GM11168 (cell line): ENCODE results near the gene APBA2.

ENCODE experiments used
- in situ Hi-C: fragments of 300-500 bp; cut with MboI; formaldehyde crosslinking; loops from one replicate; pipeline ENCODE4 v1.12.0; 2022; ENCODE audit warnings: low sequenced_read_pairs; ENCODE audit not compliant: unreplicated experiment

APBA2 gene

DNA sequence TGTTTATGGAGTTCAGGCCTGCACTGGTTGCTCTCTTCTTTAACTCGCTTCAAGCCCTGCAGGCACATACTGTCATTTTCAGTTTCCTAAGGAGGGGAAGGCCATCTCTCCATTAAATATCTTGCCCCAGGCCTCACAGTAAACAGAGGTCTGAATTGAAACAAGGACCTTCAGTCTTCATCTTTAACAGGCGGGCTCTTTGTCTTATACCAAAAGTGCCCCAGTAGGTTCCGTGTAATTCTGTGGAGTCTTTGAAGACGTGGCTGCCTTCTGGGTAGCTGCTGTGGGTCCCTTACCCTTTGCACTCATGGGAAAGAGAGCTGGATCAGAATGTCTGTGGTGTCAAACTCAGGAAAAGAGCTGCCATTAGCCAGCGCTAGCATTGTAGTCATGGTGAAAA, 161.2 kb downstream of the APBA2 start:
- in situ Hi-C loops = no loop called here

DNA sequence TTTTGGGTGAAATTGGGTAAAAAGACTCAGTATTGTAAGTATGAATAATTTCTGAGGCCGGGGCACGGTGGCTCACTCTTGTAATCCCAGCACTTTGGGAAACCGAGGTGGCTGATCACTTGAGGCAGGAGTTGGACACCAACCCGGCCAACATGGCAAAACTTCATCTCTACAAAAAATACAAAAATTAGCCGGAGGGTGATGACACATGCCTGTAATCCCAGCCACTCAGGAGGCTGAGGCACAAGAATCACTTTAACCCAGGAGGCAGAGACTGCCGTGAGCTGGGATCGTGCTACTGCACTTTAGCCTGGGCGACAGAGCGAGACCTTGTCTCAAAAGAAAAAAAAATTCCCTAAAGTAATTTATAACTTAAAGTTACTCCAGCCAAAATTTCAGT, 162.2 kb downstream of the APBA2 start:
- in situ Hi-C loops = no loop called here

DNA sequence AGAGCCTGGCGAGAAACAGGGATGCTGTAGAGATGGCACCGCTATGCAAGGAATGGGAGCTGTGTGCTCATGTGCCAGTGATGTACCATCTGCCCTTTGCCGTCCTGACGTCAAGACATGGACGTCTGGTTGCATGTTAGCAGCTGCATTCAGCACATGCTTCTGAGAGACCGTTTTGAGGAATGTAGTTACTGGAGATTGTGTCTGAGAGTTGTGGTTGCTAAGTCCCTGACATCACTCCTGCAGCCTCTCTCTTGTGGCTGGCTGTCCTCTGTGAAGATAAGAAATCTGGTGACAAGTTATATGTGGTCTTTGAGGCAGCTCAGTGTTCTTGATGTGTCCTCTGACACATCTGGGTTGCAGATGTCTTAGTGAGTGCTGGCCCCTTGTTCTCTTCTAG, 165.1 kb downstream of the APBA2 start:
- in situ Hi-C loops = no loop called here

DNA sequence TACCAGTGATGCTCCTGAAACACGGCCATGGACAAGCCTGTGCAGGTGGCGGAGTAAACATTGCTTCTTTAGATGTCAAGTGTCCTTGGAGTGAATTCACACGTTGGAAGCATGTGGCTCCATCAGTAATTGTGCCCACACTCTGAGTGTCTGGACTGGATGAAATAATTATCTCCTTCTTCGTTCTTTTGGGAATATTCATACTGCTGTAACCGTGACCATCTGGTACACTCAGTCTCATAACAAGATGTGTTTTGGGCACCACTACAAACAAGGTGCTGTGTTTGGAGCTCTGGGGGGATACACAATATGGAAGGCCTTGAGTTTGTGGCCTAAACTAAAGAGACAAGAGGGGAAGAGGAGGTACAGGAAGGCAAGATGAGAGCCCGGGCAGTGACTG, 165.6 kb downstream of the APBA2 start:
- in situ Hi-C loops = no loop called here

DNA sequence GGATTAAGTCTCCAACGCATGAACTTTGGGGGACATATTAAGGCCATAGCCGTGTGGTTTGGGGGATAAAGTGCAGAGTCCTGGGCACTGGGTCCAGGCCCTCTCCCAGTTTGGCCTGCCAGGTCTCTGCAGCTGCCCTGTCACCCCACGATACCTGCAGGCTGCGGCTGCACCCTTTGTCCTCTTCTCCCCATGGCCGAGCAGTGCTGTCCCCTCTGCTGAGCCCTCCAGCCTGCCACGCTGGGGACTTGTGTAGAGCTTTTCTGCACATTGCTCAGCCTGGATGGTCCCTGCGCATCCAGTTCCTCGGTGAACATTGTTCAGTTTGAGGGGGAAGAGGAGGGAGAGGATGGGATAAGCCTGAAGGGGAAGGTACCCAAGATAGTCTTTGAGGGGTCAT, 167.2 kb downstream of the APBA2 start:
- in situ Hi-C loops = no loop called here

DNA sequence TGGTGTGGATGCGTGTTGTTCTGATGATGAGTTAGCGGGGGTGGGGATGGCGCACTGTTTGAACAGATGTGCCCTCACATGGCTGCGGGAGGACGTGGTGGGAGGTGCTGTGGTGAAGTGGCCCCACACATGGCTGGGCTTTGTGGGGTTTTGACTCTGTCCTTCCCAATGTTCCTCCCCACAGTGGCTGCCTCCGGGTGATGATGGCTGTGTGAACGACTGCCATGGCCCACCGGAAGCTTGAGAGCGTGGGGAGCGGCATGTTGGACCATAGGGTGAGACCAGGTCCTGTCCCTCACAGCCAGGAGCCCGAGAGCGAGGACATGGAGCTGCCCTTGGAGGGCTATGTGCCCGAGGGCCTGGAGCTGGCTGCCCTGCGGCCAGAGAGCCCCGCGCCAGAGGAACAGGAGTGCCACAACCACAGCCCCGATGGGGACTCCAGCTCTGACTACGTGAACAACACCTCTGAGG, 167.9 kb downstream of the APBA2 start:
- in situ Hi-C loops = no loop called here

DNA sequence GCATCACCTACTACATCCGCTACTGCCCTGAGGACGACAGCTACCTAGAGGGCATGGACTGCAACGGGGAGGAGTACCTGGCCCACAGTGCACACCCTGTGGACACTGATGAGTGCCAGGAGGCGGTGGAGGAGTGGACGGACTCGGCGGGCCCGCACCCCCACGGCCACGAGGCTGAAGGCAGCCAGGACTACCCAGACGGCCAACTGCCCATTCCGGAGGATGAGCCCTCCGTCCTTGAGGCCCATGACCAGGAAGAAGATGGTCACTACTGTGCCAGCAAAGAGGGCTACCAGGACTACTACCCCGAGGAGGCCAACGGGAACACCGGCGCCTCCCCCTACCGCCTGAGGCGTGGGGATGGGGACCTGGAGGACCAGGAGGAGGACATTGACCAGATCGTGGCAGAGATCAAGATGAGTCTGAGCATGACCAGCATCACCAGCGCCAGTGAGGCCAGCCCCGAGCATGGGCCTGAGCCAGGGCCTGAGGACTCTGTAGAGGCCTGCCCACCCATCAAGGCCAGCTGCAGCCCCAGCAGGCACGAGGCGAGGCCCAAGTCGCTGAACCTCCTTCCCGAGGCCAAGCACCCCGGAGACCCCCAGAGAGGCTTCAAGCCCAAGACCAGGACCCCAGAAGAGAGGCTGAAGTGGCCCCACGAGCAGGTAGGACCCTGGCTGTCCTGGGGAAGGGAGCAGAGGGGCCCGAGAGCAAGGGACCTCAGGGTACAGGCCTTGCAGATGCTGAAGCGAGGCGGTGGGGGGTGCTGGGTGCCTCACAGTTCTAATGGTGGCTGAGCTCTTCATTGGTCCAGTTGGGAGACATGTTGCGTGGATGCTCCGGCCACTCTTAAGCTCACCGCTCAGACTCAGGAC, 168.6 kb downstream of the APBA2 start:
- in situ Hi-C loops = no loop called here

DNA sequence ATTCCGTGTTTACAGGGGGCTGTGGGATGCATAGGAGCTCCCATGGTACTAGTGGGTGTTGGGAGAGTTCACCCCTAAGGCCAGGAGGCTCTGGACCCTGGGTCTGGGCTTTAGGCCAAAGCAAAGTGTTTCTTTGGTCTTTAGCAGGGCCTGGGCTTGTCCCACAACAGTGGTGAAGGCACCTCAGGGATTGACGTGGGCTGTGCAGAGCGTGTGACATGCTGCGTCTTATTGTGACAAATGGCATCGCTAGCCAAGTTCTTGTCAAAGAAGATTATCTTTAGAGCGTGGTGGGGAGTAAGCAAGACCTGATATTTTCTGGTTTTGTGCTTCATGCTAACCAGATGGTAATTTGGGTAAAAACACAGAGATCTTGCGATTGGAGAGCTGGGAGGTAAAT, 170.1 kb downstream of the APBA2 start:
- in situ Hi-C loops = no loop called here

DNA sequence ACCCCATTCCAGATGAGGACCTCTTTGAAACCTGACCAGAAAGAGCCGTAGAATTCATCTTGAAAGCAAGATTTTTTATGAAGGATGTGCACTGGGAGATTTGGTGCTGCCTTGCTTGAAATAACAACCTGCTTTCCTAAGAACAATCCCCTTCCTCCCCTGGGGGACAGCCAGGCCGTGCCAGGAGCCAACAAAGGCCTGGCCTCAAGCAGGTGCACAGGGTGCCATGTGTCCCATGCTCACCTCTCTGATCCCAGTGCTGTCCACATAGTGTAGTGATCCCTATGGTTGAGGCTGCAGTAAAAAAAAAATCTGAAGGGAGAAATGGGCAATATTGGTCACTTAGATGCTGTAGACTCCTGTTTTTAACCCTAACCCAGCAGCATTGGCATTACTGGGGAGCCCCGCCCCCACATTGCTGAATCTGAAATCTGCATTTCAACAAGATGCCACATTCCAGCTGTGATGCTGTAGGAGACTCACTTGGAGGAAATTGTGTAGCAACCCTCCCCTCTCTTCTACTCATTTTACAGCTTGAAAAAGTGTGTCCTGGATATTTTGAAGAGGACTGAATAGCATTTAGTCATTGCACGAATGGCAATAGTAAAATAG, 171.2 kb downstream of the APBA2 start:
- in situ Hi-C loops = no loop called here

DNA sequence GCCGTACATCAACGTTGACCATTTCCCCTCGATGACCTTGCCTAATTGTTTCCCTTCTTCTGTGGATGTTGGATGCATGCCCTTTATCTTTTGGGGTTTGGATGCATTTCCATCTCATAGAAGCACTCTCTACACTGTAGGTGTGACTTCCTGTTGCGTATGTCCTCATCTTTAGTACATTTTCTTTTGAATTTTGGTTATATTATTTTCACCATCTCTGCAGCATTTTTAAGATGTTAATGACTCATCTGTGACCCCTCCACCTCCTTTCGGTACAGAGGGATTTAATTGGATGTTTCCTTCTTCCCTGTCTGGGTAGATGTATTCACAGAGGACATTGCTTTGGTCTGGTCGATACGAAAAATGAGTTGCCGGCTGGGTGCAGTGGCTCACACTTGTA, 172.1 kb downstream of the APBA2 start:
- in situ Hi-C loops = no loop called here

DNA sequence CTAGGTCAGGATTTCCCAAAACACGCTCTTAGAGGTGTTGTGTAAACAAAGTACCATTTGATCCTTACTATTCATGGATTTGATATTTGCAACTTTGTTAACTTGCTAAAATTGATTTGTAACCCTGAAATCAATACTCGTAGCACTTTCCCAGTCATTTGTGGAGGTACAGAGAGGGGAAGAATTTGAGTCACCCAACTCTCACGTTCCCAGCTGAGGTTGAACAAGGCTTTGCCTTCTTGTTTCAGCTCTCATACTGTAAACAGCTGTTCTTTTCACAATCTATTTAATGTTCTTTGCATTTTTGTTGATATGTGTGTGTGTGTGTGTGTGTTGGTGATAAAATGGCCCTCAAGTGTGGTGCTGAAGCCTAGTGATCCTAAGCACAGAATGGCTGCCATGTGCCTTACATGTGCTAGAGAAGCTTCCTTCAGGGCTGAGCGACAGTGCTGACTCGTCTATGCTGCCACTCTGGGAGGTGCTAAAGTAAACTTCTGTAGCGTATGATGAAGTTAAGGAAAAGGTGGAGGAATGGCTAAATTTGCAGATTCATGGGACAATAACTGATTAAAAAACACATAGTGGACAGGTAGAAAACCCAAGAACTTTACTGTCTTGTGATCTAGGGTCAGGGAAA, 173.2 kb downstream of the APBA2 start:
- in situ Hi-C loops = no loop called here

DNA sequence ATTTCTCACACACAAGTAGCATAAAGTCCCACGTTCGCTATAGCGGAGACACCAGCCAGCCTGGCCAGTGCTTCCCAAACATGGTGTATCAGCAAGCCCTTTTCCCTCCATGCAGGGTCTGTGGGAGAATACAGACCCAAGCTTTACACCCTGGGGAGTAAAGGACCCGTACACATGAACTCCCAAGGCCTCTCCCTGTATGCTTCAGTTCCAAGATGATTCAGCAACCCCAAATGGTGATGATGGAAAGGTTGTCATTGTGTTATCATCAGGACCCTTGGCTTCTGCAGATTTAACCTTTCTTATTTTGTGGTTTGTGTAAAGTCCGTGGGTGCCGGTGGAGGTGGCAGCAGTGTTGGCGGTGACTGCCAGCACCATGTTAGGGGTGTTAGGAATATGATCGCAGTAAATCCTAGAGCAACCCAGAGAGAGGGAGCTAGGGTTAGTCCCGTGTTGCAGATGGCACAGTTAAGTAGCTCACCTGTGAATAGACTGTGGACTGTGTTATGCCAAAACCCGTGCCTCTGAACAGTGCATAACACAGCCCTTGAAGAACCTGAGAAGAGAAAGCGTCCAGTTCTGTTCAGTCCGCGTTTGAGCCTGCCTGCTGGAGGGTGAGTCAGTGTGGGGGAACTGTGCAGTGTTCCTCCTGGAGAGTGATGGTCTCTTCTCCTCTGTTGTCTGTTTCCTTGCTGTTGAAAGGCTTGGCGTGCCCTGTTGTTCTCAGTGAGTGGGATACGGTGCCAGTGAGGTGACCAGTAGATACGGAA, 174.3 kb downstream of the APBA2 start:
- in situ Hi-C loops = no loop called here

DNA sequence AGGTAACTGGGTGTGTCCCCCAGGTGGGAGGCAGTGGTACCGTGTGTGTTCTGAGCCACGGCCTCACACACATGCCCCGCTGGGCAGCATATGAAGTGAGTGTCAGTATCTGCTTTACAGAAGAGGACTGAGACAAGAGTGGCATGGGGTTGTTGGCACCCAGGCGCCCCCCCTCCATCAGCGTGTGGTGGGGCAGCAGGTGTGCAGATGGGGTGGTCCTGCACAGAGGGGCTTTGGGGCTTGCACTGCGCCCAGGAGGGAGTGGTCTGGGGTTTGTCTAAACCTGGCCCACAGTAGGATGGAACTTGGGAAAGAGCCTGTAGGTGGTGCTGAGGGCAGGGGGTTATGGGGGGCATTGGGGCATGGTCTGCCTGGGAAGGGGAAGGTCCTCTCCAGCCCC, 176.0 kb downstream of the APBA2 start:
- in situ Hi-C loops = no loop called here

DNA sequence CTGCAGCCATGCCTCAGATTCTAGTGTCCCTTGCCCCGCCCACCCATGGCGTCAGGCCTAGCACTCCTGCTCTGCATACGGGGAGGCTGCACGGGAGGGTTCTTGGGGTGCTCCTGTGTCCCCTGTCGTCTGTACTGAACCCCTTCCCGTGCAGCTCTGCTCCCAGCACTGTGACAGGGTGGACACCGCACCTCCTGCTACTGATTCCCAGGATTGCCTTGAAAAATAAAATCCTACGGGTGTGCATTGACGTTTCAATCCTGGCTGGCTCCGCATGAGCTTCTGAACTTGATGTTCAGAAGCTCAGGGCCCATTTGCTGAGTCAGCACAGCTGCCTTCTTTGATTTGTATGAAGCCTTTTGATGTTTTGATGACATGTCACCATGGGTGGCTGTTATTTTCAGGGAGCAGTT, 176.4 kb downstream of the APBA2 start:
- in situ Hi-C loops = no loop called here

DNA sequence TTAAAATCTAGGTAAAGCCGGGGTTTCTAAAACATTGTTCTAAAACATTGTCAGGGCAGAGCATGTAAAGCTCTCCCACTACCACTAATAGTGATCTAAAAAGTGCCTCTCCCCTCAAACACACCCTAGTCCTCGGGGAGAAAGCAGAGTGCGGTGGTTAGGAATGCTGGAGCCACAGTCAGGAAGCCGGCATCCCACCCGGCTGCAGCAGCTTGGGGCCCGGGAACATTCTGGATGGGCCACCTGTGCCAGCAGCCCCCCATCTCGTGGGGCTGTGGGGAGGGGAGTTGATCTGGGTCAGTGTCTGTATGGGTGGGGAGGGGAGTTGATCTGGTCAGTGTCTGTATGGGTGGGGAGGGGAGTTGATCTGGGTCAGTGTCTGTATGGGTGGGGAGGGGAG, 176.9 kb downstream of the APBA2 start:
- in situ Hi-C loops = no loop called here

DNA sequence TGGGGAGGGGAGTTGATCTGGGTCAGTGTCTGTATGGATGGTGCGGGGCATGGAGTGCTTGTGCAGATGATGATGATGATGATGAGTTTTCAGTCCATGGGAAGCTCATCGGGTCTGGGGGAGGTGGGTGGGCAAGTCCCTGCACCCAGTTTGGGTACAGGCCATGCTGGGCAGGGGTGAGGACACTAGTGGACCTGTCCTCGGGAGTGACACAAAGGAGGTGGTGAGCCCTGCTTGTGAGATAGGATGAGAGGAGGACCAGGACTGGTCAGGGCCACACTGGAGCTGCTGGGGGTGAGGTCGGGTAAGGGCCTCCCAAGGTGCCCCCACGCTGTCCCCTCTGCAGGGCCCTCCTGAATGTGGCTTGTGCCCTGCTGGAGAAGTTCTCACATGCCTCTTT, 177.9 kb downstream of the APBA2 start:
- in situ Hi-C loops = no loop called here

DNA sequence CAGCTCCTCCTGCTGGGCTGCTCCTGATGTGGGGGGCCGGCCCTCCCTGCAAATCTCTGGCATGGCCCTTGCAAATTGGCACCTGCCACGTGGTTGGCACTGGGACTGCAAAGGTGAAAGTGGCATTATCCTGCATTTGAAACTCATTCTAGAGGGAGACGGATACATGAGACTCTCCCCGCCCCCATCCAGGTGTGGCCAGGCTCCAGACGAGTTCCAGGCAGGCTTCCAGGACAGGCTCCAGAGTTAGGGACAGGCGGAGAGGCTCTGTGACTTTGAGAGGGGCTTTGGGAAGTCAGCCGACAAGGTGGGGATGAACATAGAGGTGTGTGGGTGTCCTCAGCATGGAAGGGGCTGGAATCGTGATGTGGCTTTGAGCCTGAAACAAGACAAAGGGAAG, 178.5 kb downstream of the APBA2 start:
- in situ Hi-C loops = no loop called here

DNA sequence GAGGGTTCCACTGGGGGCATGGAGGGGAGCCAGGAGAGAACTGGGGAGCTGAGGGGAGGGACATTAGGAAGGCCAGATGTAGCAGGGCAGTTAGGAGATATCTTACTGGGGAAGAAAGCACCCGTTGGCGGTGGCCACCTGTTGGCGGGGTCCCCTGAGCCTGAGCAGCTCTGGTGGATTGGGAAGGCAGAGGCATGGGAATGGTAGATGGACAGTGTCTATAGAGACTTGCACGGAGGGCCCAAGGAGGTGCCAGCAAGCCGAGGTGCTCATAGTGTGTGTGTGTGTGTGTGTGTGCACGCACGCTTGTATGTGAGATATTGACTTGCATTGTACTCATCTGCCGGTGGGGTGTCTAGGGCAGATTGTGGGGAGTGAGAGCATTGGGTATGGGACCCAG, 179.0 kb downstream of the APBA2 start:
- in situ Hi-C loops = no loop called here

DNA sequence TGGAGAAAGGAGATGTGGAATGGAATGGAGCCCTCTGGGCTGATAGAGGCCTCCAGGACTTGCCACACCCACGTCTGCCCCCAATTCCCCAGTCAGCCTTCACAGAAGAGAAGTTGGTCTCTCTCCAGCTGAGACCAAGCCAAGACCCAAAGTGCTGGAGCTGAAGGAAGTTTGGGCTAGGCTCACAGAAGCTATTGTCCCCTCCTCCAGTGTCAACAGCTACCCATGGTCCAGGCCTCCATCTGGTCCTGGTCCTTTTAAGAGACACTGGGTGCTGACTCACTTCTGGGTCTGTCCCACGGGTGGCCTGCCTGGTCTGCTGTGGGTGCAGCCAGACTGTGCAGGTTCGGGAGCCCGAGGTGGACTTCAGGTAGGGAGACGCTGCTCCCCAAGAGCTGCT, 179.8 kb downstream of the APBA2 start:
- in situ Hi-C loops = no loop called here

DNA sequence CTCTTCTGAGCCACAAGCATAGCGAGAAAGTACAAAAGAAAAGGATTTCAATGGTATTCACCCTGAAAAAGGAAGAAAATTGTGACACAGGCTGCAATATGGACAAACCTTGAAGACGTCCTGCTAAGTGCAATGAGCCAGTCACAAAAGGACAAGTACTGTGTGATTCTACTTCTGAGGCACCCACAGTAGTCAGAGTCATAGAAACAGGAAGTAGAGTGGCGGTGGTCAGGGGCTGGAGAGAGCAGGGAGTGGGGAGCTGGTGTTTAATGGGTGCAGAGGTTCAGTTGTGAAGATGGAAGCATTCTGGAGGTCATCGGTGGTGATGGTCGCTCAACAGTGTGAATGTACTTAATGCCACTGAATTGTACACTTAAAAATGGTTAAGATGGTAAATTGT, 180.5 kb downstream of the APBA2 start:
- in situ Hi-C loops = no loop called here

DNA sequence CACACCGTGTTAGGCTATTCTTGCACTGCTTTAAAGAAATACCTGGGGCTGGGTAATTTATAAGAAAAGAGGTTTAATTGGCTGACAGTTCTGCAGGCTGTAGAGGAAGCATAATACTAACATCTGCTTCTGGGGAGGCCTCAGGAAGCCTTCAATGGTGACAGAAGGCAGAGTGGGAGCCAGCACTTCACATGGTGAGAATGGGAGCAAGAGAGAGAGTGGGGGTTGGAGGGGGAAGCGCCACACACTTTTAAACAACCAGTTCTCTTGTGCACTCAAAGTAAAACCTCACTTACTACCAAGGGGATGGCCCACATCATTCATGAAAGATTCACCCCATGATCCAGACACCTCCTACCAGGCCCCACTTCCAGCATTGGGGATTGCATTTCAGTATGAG, 181.1 kb downstream of the APBA2 start:
- in situ Hi-C loops = no loop called here
